Panc1 (cell line): ENCODE measurements around the gene ROBO2. TPM values are rescaled to one million over a fixed set of nuclear protein-coding genes. Genes with fewer than 3 reads are reported as not detected.

Experiments
- ATAC-seq: fragments of 200-7000 bp; cut with Tn5 transposase; 2 replicates; pipeline ENCODE4 v1.9.1; 2020; ENCODE audit warnings: mild to moderate bottlenecking, moderate library complexity
- BruUV-seq: library from RNA; stranded (reverse); fragments of 400-500 nt; replicated peaks from 2 replicates; lab custom pipeline; 2021; lab: Mats Ljungman, UMichigan
- CTCF ChIA-PET: fragments of 300-600 bp; sonication (Branson Sonifier 250); formaldehyde crosslinking; loops from one replicate; lab custom pipeline; 2022; ENCODE audit warnings: antibody characterized with exemption; lab: Charles Lee
- POLR2A ChIA-PET: fragments of 300-600 bp; sonication (Branson Sonifier 250); formaldehyde crosslinking; loops from one replicate; lab custom pipeline; 2022; ENCODE audit warnings: antibody characterized with exemption; lab: Charles Lee
- DNase-seq: peaks from one replicate; pipeline ENCODE4 v3.0.0-alpha.2; 2010; ENCODE audit warnings: low read depth, low spot score
- H3K27ac ChIP-seq: 2 replicates; pipeline ENCODE4 v1.5.1; 2011; ENCODE audit warnings: mild to moderate bottlenecking, low read length, inconsistent platforms
- H3K27me3 ChIP-seq: fragments of 200-500 bp; sonication (Bioruptor generic); 2 replicates; pipeline ENCODE4 v1.6.0; 2014; ENCODE audit warnings: low read length, inconsistent platforms; ENCODE audit not compliant: control insufficient read depth, insufficient read depth
- H3K36me3 ChIP-seq: fragments of 200-500 bp; sonication (Bioruptor generic); 2 replicates; pipeline ENCODE4 v1.5.1; 2014; ENCODE audit warnings: inconsistent platforms, mild to moderate bottlenecking, low read length, moderate library complexity; ENCODE audit not compliant: control insufficient read depth, insufficient read depth
- H3K4me1 ChIP-seq: 2 replicates; pipeline ENCODE4 v1.5.1; 2011; ENCODE audit warnings: inconsistent platforms, mild to moderate bottlenecking, low read length, moderate library complexity; ENCODE audit not compliant: control insufficient read depth, insufficient read depth
- H3K4me3 ChIP-seq, 2 experiments: 2 replicates each; pipeline ENCODE4 v1.5.1; 2011 to 2012; ENCODE audit warnings: low read depth in 2 of 2, low read length in 2 of 2, mild to moderate bottlenecking in 2 of 2, inconsistent platforms in 1 of 2, moderate library complexity in 1 of 2
- H3K9me3 ChIP-seq: fragments of 200-500 bp; sonication (Bioruptor generic); 2 replicates; pipeline ENCODE4 v1.5.1; 2014; ENCODE audit warnings: low read depth, mild to moderate bottlenecking, inconsistent platforms, low read length, moderate library complexity; ENCODE audit not compliant: control insufficient read depth, insufficient read depth
- CTCF ChIP-seq: fragments of 450-650 bp; IDR thresholded peaks from 2 replicates; pipeline ENCODE4 v1.5.1; 2017; ENCODE audit warnings: mild to moderate bottlenecking
- POLR2AphosphoS5 ChIP-seq: IDR thresholded peaks from 2 replicates; pipeline ENCODE4 v1.6.1; 2012; ENCODE audit warnings: mild to moderate bottlenecking, low read depth, low read length, moderate library complexity
- REST ChIP-seq, 2 experiments: IDR thresholded peaks; 2 replicates each; pipeline ENCODE4 v1.6.1; 2011 to 2012; ENCODE audit warnings: low read depth in 2 of 2, control low read depth in 1 of 2, low read length in 1 of 2, mild to moderate bottlenecking in 1 of 2, moderate library complexity in 1 of 2; ENCODE audit not compliant: insufficient read depth in 1 of 2
- SIN3A ChIP-seq: IDR thresholded peaks from 2 replicates; pipeline ENCODE4 v1.6.1; 2012; ENCODE audit warnings: low read depth, mild to moderate bottlenecking, low read length, moderate library complexity, borderline replicate concordance; ENCODE audit not compliant: insufficient read depth
- TCF7L2 ChIP-seq: IDR thresholded peaks from 2 replicates; pipeline ENCODE4 v1.6.1; 2011; ENCODE audit warnings: mild to moderate bottlenecking, low read depth, low read length, inconsistent platforms
- in situ Hi-C: cut with HindIII; loops from 2 replicates; pipeline ENCODE4 v1.10.0; 2016; ENCODE audit warnings: low sequenced_read_pairs, low pct_unique_long_range_greater_than_20kb
- intact Hi-C: fragments of 100-400 bp; cut with micrococcal nuclease; formaldehyde crosslinking; loops from one replicate; pipeline ENCODE4 v1.10.0; 2022; ENCODE audit not compliant: unreplicated experiment
- total RNA-seq: library from RNA; stranded (reverse); gene quantifications from one replicate; pipeline ENCODE4 v1.2.1, GENCODE V29; 2021; ENCODE audit not compliant: unreplicated experiment

Gene ROBO2
- total RNA-seq, 1 experiment from 2014 or later: 1.3 TPM

- no peak for TF ChIP-seq REST (IDR thresholded peaks at IDR 0.05; ENCODE audit: insufficient read depth in 1 of 2, low read depth in 2 of 2, low read length in 1 of 2)
- TF ChIP-seq POLR2AphosphoS5: no peak
- TF ChIP-seq SIN3A: no peak
- no TSS peak for BruUV-seq
- no peak overlapping the region for H3K4me3 ChIP-seq
- no peaks in the 10 kb centered on the region for H3K36me3 ChIP-seq
- CTCF ChIA-PET: no interaction called here
- DNase-seq (no peak), ATAC-seq (no peak)
- intact Hi-C loops: no loop called here
- POLR2A ChIA-PET: no interaction called here
- in situ Hi-C loops: no loop called here
- H3K27ac ChIP-seq: no peak overlapping the region
- H3K27me3 ChIP-seq: no peaks in the 10 kb centered on the region
- no peaks in the 10 kb centered on the region for H3K9me3 ChIP-seq
- H3K4me1 ChIP-seq: no peaks in the 10 kb centered on the region
Measured at GRCh38 chr3:77563012-77563411, 523.1 kb downstream of the ROBO2 start.

- DNase-seq (no peak), ATAC-seq (no peak)
- no peak for TF ChIP-seq REST (IDR thresholded peaks at IDR 0.05; ENCODE audit: insufficient read depth in 1 of 2, low read depth in 2 of 2, low read length in 1 of 2)
- no peak for TF ChIP-seq SIN3A
- ChIA-PET CTCF (no interaction called here), POLR2A (no interaction called here)
- no peaks in the 10 kb centered on the region for H3K9me3 ChIP-seq
- no peaks in the 10 kb centered on the region for H3K27me3 ChIP-seq
- H3K36me3 ChIP-seq: no peaks in the 10 kb centered on the region
- H3K27ac ChIP-seq: no peak overlapping the region
- no TSS peak for BruUV-seq
- no peak overlapping the region for H3K4me3 ChIP-seq
- intact Hi-C loops (no loop called here), in situ Hi-C loops (no loop called here)
- no peaks in the 10 kb centered on the region for H3K4me1 ChIP-seq
Measured at GRCh38 chr3:77566055-77566454, 526.2 kb downstream of the ROBO2 start.

GRCh38 chr3:77571971-77572715 lies 532.2 kb downstream of the ROBO2 start:
- Histone ChIP-seq H3K9me3 (no peaks in the 10 kb centered on the region), H3K27me3 (no peaks in the 10 kb centered on the region), H3K4me3 (no peak overlapping the region), H3K27ac (no peak overlapping the region), H3K36me3 (no peaks in the 10 kb centered on the region), H3K4me1 (no peaks in the 10 kb centered on the region)
- ChIA-PET POLR2A (no interaction called here), CTCF (no interaction called here)
- TF ChIP-seq POLR2AphosphoS5: no peak
- TF ChIP-seq TCF7L2: no peak
- no peak for TF ChIP-seq REST (IDR thresholded peaks at IDR 0.05; ENCODE audit: insufficient read depth in 1 of 2, low read depth in 2 of 2, low read length in 1 of 2)
- TF ChIP-seq CTCF: no peak
- no peak for TF ChIP-seq SIN3A
- no TSS peak for BruUV-seq
- DNase-seq (no peak), ATAC-seq (no peak)
- in situ Hi-C loops: no loop called here
- intact Hi-C loops: no loop called here
